CD4-positive, alpha-beta T cell treated with Interleukin-4 for 1 hour (primary cell): ENCODE results near the gene KIF12.

Experiments
- DNase-seq, 2 donors: peaks; one replicate each; pipeline ENCODE4 v3.0.0-alpha.2; 2020 to 2022

KIF12 gene

GRCh38 chr9:114105236-114105635 lies 6.1 kb upstream of the KIF12 start:
- DNase-seq, result no peak

- DNase-seq, result no peak
These were observed 3.4 kb upstream of the KIF12 start for GRCh38 chr9:114102484-114102883.

- DNase-seq, result no peak
These were observed 1.4 kb upstream of the KIF12 start for GRCh38 chr9:114100536-114100935.

GRCh38 chr9:114099669-114100270 lies 678 bp upstream of the KIF12 start:
- no peak for DNase-seq

- no peak for DNase-seq
These were observed 814 bp downstream of the KIF12 start for GRCh38 chr9:114098021-114098935.

GRCh38 chr9:114097613-114098020 lies 1.5 kb downstream of the KIF12 start:
- DNase-seq, result no peak

GRCh38 chr9:114096866-114097612 lies 2.1 kb downstream of the KIF12 start:
- DNase-seq, result no peak

GRCh38 chr9:114096041-114096511 lies 3.0 kb downstream of the KIF12 start:
- no peak for DNase-seq

- no peak for DNase-seq
These were observed 4.1 kb downstream of the KIF12 start for GRCh38 chr9:114094971-114095370.

- no peak for DNase-seq
These were observed 5.2 kb downstream of the KIF12 start for GRCh38 chr9:114093761-114094505.

- no peak for DNase-seq
These were observed 6.0 kb downstream of the KIF12 start for GRCh38 chr9:114093031-114093471.

GRCh38 chr9:114092336-114092735 lies 6.8 kb downstream of the KIF12 start:
- DNase-seq, result no peak

- no peak for DNase-seq
These were observed 7.4 kb downstream of the KIF12 start for GRCh38 chr9:114091711-114092110.

GRCh38 chr9:114090798-114091197 lies 8.3 kb downstream of the KIF12 start:
- DNase-seq, result no peak

- peak in 1 of 2 donors; percentile 5 for DNase-seq
These were observed 9.8 kb downstream of the KIF12 start for GRCh38 chr9:114089206-114089840.

- no peak for DNase-seq
These were observed 10.4 kb downstream of the KIF12 start for GRCh38 chr9:114088571-114089170.

GRCh38 chr9:114087721-114088120 lies 11.4 kb downstream of the KIF12 start:
- peak in 1 of 2 donors; percentile 1 for DNase-seq

GRCh38 chr9:114086607-114087006 lies 12.5 kb downstream of the KIF12 start:
- DNase-seq, result no peak

GRCh38 chr9:114086009-114086408 lies 13.1 kb downstream of the KIF12 start:
- DNase-seq, result no peak

GRCh38 chr9:114085387-114085789 lies 13.7 kb downstream of the KIF12 start:
- no peak for DNase-seq

GRCh38 chr9:114084282-114085073 lies 14.6 kb downstream of the KIF12 start:
- no peak for DNase-seq
